Stimulated activated CD8-positive, alpha-beta memory T cell treated with anti-CD3 and anti-CD28 coated beads, Interleukin-15, amount 100 ng/mL, for 1 hour (primary cell): ENCODE results near the gene FAM210A.
"Not testable (repeated sequence)": the region's sequence is repeated elsewhere in the genome, so short reads cannot be mapped to it uniquely, and the experiment has no call there.

ENCODE experiments used
- DNase-seq: peaks from one replicate; pipeline ENCODE4 v3.0.0-alpha.2; 2020; ENCODE audit warnings: low read depth

FAM210A gene, protein sequence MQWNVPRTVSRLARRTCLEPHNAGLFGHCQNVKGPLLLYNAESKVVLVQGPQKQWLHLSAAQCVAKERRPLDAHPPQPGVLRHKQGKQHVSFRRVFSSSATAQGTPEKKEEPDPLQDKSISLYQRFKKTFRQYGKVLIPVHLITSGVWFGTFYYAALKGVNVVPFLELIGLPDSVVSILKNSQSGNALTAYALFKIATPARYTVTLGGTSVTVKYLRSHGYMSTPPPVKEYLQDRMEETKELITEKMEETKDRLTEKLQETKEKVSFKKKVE

DNA sequence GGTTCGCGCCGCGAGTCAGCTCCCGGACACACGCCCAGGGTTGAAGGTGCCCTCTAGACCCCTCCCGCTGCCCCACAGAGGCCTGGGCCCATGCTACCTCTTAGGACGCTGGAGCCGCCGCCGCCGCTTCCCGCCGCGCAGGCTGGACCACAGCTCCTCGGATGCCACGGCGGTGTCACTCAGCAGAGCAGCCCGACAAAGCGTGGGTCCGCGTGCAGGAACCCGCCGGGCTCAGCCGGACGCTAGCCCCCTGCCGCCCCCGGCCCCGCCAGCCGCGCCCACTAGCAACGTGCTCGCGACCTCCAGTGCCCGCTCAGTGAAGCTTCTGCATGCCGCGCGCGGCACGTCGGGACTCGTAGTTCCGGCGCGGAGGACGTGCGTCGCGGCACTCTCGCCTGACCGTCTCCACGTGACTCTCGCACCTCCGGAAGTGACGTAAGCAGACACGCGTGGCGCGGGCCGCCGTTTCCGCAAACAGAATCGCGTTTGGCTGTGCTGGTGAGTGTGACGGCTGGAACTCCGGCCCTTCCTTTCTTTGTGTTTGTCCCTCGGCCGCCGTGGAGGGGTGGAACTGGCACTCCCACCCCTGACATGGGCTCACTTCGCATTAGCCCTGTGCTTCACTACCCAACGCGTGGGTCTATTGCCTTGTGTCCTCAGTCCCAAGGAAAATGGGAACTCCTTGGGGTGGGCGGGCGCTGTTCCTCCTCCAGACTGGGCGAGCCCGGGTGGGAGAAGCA, at the start of gene FAM210A, which contains the start of gene RNMT:
TSS of gene FAM210A (minus strand) at position 327 of the 740 bp plus-strand sequence. CDS start 44,481 bp downstream, outside the sequence.
TSS of gene RNMT (plus strand) at position 442 of the 740 bp plus-strand sequence. CDS start 4,845 bp downstream, outside the sequence.
- DNase-seq: peak; percentile 90

DNA sequence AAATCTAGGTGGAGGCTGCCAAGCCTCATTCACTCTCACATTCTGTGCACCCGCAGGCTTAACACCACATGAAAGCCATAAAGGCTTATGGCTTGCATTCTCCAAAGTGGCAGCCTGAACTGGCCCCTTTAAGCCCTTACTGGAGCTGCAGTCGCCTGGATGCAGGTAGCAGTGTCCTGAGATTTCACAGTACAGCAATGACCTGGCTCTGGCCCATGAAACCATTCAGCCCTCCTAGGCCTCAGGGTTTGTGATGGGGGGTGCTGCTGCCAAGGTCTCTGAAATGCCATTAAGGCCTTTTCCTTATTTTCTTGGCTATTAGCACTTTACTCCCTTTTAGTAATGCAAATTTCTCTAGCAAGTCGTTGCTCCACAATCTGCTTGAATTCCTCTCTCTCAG, 48.7 kb upstream of the FAM210A start:
- no peak for DNase-seq

DNA sequence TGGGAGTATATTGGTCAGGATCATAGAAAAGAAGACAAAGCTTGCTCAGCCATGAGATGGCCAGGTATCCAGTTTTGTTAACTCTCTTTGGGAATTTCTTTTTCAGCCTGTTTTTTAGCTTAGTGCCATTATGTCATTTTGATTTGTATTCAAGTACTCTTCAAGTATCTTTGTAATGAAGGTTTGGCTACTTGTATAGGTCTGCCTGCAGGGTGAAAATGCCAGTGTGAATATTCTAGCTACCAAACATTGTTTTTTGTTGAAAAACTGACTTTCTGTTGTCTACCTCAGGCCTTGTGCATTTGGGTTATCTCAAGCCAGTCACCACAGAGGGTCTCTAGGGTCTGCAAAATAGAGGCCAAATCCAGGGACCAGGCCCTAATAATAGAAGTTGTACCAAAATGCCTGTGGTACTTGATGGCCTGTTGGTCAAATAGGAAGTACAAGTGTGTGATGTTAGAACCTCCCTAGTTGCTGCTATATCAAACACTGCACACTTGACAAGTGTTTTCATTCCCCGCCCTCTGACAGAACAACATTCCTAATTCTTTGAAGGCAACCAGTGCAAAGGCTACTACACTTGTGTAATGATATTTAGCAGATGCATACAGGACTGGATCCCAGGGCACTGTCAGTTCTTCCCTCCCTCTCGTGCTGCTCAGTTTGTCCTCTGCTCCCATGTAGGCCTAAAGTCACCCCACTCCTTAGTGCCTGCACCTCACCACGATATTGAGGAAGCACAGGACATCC, 36.5 kb upstream of the FAM210A start:
- DNase-seq: no peak

GRCh38 chr18:13760047-13760446, 33.7 kb upstream of the FAM210A start:
- no peak for DNase-seq

- DNase-seq: no peak
Measured at GRCh38 chr18:13758622-13759021, 32.3 kb upstream of the FAM210A start.

DNA sequence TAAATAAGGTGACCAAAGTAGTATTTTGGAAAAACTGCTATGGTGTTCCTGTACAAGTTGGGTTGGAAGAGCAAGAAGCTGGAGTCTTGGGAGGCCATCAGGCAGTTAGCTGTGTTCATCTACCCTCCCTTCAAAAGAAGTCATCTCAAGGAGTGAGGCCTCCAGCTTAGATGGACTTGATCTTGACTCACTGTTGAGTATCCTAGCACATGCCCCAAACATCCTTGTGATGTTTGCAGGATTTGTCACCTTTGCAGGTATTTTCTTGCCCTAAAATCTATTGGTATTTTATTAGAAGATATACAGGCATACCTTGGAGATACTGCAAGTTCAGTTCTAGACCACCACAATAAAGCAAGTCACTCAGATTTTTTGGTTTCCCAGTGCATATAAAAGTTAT, 30.3 kb upstream of the FAM210A start:
- DNase-seq: no peak

DNA sequence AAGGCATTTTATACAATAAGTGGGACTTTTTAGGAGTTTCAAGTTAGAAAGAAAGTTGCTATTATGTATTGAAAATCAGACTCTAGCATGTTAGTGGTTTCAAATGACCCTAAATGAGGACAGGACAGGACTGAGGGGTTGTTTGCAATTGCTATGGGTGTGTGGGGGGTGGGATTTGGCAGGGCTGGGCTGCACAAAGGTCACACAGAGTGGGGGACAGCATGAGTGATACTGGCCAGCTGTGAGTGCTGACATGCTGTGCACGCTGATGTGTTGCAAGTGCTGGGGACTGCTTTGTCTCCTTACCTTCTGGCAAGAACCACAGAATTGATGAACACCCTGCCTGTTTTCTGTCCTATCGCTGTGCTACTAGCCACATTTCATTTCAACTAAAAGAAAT, 29.9 kb upstream of the FAM210A start:
- DNase-seq: no peak

DNA sequence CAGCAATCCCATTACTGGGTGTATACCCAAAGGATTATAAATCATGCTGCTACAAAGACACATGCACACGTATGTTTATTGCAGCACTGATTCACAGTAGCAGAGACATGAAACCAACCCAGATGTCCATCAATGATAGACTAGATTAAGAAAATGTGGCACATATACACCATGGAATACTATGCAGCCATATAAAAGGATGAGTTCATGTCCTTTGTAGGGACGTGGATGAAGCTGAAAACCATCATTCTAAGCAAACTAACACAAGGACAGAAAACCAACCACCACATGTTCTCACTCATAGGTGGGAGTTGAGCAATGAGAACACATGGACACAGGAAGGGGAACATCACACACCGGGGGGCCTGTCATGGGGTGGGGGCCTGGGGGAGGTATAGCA, 25.2 kb upstream of the FAM210A start:
- not testable (repeated sequence) for DNase-seq

DNA sequence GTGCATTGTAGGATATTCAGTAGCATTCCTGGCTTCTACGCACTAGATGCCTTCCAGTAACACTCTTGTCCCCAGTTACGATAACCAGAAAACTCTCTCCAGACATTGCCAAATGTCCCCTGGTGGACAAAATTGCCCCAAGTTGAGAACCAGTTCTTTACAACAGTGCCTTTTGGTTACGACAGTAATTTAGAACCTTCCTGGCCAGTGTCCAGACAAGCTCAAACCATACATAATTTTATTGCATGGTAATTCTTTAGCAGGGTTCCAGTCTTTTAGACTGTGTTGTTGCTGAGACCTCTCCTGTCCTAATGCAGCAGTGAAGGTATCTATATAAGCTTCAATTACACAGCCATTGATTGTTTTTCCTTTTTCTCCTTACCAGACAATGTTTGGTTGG, 20.3 kb upstream of the FAM210A start:
- no peak for DNase-seq

DNA sequence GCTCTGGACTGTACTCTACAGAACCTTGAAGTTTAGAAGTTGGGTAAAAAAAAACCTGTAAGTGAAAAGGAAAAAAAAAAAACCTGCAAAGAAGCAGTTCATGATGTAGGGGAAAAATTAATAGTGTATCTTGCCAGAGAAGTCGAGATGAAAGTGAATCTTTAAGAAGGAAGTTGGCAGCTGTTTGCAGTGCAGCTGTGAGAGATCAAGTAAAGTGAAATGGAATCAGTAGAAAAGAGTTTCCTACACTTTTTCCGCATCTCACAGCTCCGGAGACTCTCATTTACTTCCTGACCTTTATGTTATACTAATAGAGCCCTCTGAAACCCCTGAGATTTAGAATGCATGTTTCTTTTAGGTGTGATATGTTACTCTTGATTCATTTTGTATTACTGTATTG, 19.3 kb upstream of the FAM210A start:
- no peak for DNase-seq

DNA sequence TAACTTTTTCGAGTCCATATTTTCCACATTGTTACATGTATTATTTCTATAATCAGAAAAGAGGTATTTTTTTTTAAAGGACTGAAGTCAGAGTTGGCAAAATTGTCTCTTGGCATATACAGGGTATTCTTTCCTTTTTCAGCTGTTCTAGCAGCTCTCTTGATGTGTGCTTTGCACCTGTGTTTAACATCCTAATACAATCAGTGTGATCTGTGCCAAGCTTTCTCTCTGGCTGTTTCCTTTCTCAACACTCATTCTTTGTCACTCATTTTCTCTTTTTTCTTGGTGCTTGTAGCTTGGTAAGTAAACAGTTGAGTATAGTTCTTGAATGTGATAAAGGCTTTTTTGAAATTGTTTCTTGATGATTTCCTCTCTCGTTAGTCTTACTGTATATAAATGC, 9.3 kb upstream of the FAM210A start:
- no peak for DNase-seq

- DNase-seq: no peak
Measured at GRCh38 chr18:13730481-13730880, 4.1 kb upstream of the FAM210A start.

GRCh38 chr18:13726972-13727331, 594 bp upstream of the FAM210A start:
- no peak for DNase-seq

GRCh38 chr18:13725566-13726231, 659 bp downstream of the FAM210A start:
- no peak for DNase-seq

- no peak for DNase-seq
Measured at GRCh38 chr18:13720847-13721246, 5.5 kb downstream of the FAM210A start.

DNA sequence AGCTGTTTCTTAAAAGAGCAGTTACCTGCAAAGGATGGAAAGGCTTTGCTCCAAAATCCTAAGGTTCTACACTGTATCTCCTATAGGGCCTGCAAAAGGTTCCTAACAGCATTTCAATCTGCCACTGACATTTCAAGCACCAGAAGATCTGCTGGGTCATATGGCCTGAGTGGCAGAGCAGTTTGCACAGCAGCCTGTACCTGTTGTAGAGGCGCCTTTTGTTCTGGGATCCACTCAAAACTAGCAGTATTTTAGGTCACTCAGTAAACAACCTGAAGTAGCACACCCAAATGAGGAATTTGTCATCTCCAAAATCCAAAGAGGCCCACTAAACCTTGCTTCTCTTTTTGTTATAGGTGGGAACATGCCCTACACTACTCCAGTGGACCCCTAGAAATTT, 6.2 kb downstream of the FAM210A start:
- no peak for DNase-seq

- no peak for DNase-seq
Measured at GRCh38 chr18:13716916-13717315, 9.4 kb downstream of the FAM210A start.

DNA sequence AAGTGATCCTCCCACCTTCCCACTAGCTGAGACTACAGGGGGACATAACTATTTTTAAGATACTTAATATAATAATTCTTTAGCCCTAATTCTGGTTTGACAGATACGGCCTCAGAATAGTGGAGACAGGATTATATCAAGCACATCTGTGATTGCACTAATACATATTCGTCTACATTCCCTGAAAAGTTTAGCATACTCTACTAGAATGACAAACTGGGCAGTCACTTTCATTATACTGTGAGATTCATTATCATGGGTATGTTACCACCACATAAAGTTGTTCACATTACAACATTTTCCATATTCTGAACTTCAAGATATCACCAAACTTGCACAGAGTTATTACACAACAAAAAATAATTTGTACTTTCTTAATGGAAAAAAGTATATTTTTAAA, 11.0 kb downstream of the FAM210A start:
- DNase-seq: no peak

- no peak for DNase-seq
Measured at GRCh38 chr18:13713455-13714055, 12.8 kb downstream of the FAM210A start.

DNA sequence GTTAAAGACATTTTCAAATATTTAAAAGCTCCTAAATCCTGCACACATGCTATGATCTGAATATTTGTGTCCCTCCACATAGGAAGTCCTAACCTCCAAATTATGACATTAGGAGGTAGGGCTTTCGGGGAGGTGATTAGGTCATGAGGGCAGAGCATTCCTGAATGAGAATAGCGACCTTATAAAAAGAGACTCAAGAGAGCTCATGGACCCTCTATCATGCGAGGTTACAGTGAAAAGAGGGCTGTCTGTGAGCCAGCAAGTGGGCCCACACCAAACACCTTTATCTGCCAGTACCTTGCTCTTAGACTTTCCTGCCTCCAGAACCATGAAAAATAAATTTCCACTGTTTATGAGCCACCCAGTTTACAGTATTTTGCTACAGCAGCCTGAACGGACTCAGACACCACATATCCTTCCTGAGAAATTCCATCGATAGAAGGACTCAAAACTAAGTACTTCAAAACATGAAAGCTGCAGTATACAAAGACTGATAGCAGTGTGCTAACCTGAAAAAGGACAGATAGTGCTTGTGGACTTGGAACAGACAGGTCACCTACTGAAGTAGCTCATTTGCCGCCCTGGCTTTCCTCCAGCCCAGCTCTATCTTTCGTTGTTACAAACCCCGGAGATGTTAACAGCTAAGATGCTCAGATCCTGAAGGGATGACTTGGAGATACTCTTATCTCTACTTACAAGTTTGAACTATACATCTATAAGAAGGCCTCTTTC, 13.8 kb downstream of the FAM210A start:
- no peak for DNase-seq

- no peak for DNase-seq
Measured at GRCh38 chr18:13710414-13710831, 15.9 kb downstream of the FAM210A start.
